GM19035 (cell line): ENCODE results near the gene CCNJL.
"Not testable (repeated sequence)": the region's sequence is repeated elsewhere in the genome, so short reads cannot be mapped to it uniquely, and the experiment has no call there.

ENCODE experiments used
- ATAC-seq: cut with Tn5 transposase; IDR thresholded peaks from one replicate; pipeline ENCODE4 v1.9.1; 2021; ENCODE audit not compliant: unreplicated experiment

CCNJL gene

DNA sequence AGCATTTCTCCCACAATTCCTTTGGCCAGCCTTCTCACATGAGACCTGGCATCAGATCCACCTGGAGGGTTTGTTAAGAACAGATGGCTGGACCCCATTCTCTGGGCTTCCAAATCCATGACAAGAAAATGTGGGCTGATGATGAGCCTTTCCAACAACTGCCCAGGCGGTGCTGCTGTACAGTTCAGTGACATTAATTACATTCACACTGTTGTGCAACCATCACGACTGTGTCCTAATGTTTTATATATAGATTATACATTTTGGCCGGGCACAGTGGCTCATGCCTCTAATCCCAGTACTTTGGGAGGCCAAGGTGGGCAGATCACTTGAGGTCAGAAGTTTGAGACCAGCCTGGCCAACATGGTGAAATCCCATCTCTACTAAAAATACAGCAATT, 22.4 kb upstream of the CCNJL start:
- not testable (repeated sequence) for ATAC-seq

DNA sequence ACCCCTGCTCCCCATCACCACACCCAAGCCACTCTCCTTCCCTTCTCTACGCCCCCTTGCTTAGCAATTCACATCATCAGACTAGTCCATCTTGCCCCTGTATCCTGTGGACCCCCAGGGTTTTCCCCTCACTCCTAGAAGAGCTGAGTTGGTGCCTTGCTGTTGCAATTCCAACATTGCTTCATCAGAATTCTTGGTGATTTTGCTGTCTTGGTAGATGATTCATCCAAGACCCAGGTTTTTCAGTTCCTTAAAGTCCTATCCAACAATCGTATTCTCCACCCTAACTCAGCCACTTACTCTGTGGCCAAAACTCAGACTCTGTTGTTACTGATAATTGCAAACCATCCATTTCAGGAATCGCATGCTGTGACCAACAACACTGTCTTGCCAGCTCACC, 21.4 kb upstream of the CCNJL start:
- no peak for ATAC-seq

DNA sequence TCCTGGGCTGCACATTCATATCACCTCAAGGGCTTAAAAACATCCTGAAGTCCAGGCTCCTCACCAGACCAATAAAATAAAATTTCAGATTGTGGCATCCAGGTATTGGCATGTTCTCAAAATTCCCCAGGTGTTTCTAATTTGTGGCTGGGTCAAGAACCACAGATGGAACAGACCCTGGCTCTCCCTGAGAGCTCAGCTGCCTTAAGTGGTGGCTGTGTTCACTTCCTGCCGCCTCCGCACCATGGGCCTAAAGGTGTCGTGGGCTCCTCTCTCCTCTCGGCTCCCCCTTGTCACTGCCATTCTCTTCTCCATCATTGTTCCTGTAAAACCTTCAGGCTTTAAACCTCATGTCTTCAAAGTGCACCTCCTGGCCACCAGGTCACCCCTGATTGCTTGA, 17.8 kb upstream of the CCNJL start:
- no peak for ATAC-seq

DNA sequence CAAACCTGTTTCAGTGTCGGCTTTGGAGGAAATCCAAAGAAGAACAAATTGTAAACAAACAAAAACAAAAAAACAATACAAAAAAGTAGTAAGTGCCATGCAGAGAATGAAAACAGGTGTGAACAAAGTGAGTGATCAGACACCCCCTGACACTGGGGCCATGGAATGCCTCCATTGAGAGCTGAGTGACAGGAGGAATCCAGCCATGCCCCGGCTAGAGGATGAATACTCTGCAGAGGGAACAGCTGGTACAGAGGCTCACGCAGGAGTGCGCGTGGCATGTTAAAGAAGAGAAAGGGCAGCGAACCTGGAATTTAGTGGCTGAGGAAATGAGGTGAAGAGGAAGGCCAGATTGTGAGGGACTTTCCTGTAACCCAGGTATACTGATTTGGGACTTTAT, 15.5 kb upstream of the CCNJL start:
- ATAC-seq = no peak

DNA sequence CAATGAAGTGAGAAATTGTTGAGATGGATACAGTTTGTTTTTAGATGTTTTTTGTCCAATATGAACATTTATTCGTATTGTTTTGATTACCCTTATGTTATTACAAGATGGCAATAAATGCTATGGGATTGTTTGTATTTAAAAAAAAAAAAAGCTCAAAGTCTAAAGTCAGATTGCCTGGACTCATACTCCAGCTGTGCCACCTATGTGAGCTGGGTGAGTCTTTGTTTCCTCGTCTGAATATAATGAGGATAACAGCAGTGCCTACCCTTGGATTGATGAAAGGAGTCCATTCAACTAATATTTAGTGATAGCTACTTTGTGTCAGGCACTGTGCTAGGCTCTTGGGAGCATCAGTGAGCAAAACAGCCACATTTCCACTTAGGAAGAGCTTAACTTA, 14.6 kb upstream of the CCNJL start:
- no peak for ATAC-seq

GRCh38 chr5:160325716-160326115, 13.4 kb upstream of the CCNJL start:
- ATAC-seq = no peak

- ATAC-seq = no peak
Observed at GRCh38 chr5:160324886-160325285, 12.5 kb upstream of the CCNJL start.

GRCh38 chr5:160318409-160318808, 6.0 kb upstream of the CCNJL start:
- no peak for ATAC-seq

GRCh38 chr5:160317434-160317833, 5.1 kb upstream of the CCNJL start:
- ATAC-seq = no peak

GRCh38 chr5:160315968-160316367, 3.6 kb upstream of the CCNJL start:
- no peak for ATAC-seq

- ATAC-seq = no peak
Observed at GRCh38 chr5:160312960-160313727, 780 bp upstream of the CCNJL start.

- no peak for ATAC-seq
Observed at GRCh38 chr5:160311491-160312133, 752 bp downstream of the CCNJL start.

DNA sequence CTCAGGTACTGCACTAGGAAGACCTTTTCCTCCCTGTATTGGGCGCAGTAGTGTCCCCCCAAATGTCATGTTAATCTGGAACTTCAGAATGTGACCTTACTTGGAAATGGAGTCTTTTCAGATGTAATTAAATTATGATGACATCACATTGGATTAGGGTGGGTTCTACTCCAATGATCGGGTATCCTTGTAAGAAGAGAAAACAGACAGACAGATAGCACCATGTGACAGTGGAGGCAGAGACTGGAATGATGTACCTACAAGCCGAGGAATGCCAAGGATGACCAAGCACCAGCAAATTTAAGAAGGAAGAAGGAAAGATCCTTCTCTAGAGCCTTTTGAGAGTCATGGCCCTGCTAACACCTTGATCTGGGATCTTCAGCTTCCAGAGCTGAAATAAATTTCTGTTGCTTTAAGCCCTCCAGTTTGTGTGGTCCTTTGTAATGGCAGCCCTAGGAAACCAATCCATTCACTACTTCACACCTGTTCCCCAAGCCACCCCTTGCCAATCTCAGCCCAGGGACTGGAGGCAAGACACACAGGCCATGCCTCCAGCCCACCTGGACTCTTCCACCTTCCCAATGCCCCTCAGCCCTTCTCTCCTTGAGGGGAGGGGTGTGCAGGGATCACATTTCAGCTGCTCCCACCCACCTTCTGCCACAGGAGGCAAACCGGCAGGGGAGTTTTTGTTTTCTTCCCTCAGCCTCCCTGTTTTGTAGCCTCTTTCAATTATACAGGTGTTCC, 1.6 kb downstream of the CCNJL start:
- no peak for ATAC-seq

- no peak for ATAC-seq
Observed at GRCh38 chr5:160310140-160310539, 2.2 kb downstream of the CCNJL start.

GRCh38 chr5:160306696-160307095, 5.7 kb downstream of the CCNJL start:
- ATAC-seq = no peak

GRCh38 chr5:160305319-160305718, 7.0 kb downstream of the CCNJL start:
- ATAC-seq = no peak

DNA sequence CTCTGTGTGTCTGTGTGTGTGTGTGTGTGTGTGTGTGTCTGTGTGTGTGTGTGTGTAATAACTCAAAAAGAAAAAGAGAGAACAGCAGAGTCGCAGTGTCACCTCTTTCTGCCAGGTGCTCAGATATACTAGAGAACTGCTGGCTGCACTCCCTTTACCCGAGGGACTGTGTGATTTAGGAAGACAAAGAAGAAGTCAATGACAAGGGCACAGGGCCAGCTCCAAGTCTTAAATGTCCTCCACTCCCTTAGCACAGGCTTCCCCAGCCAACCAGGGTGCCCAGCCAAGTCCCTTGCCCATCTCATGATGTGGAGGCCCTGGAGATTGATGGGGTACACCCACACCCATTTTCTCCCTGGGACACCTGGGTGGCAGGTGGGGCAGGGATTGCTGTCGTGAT, 8.7 kb downstream of the CCNJL start:
- ATAC-seq = no peak

GRCh38 chr5:160298189-160298588, 14.2 kb downstream of the CCNJL start:
- no peak for ATAC-seq

DNA sequence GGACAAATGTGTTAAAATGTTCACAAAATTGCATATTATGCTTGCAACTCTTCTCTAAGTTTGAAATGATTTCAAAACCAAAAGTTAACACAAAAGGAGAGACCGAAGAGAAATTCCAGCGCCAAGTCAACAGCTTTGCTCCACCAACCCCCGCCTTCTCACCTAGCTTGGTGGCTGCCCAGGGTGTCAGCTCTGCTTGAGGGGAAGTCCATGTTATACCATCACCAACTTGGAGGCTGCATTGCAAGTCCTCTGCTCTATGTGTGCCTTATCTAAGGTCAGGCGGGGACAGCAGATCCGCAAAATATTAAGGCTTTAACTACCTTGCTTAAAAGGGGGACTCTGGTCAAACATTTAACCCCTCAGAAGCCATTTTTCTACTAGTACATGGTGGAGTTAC, 14.6 kb downstream of the CCNJL start:
- no peak for ATAC-seq

DNA sequence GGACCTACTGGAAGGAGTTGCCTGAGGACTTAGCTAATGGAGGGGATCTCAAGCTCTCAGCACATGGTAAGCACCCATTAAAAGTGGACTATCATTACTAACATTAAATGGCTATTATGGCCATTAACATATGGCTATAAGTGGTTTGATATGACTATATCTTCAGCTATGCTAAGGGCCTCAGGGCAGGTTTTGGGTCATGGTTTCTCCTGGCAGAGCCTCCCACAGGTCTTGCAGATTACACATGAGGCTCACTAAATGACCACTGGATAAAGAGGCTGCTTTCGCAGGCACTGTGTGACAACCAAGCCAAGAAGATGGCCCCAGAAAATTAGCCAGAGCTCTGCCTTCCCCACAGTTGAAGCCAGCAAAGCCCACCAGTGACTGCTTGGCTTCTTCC, 15.4 kb downstream of the CCNJL start:
- ATAC-seq = no peak

DNA sequence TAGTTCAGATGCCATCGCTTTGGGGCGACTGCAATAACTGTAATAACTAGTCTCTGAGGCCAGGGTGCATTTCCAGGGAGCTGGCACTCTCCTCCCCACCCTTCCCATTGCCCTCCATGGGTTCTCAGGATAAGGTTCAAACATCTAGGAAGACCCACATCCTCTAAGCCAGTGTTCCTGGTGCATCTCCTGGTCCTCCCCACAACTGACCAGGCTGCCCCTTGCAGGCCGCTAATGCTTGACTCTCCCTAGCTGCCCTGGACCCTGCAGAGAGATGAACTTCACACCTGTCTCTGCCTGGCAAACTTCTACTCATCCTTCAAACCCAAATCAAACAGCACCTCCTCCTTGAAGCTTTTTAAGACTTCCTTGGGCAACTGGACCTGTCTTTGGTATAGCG, 15.9 kb downstream of the CCNJL start:
- ATAC-seq = no peak

GRCh38 chr5:160293901-160294561, 18.3 kb downstream of the CCNJL start:
- ATAC-seq = no peak
